ENCODE measurements around the gene TSPAN6. TPM values are rescaled to one million over a fixed set of nuclear protein-coding genes. Genes with fewer than 3 reads are reported as not detected.

The TSPAN6 gene
- polyA plus RNA-seq, 1 donor = 23.1 TPM

GRCh38 chrX:100584611-100585010 lies 52.0 kb downstream of the TSPAN6 start, which contains the start of gene TNMD:
Gene TNMD, plus strand, starts transcription at chrX:100584936. Its CDS starts 83 bp downstream, at chrX:100585019.
- DNase-seq (ENCODE audit: low read depth) = no peak

Other genes starting within 250 kb of the TSPAN6 start
- gene PCDH19, start 226.5 kb downstream of the TSPAN6 start, polyA plus RNA-seq (ENCODE audit: insufficient read length) = 3.8 TPM
- gene TNMD, start 51.9 kb downstream of the TSPAN6 start, polyA plus RNA-seq (ENCODE audit: insufficient read length) = 68.7 TPM
- 25.2 TPM for gene SRPX2, start 7.4 kb upstream of the TSPAN6 start, polyA plus RNA-seq (ENCODE audit: insufficient read length)
- 6.6 TPM for gene SYTL4, start 95.3 kb upstream of the TSPAN6 start, polyA plus RNA-seq (ENCODE audit: insufficient read length)
- 10.0 TPM for gene CSTF2, start 183.6 kb upstream of the TSPAN6 start, polyA plus RNA-seq (ENCODE audit: insufficient read length)
- gene NOX1, start 237.6 kb upstream of the TSPAN6 start, polyA plus RNA-seq (ENCODE audit: insufficient read length) = 0.22 TPM